WTC11 (cell line): ENCODE data around the gene MRPL52. TPM values are rescaled to one million over a fixed set of nuclear protein-coding genes. Genes with fewer than 3 reads are reported as not detected.

Source experiments
- ATAC-seq: fragments of 200-7000 bp; cut with Tn5 transposase; 2 replicates; pipeline ENCODE4 v1.10.0; 2021; ENCODE audit warnings: mild to moderate bottlenecking, moderate library complexity
- CTCF ChIA-PET: fragments of 300-600 bp; sonication (Branson Sonifier 250); formaldehyde crosslinking; loops from one replicate; lab custom pipeline; 2021; ENCODE audit warnings: antibody characterized with exemption; lab: Charles Lee
- POLR2A ChIA-PET: fragments of 350-600 bp; sonication (Branson Sonifier 250); formaldehyde crosslinking; loops from one replicate; lab custom pipeline; 2021; ENCODE audit warnings: antibody characterized with exemption; lab: Charles Lee
- DNase-seq: peaks from one replicate; pipeline ENCODE4 v3.0.0; 2021; ENCODE audit warnings: low spot score
- H3K27ac Mint-ChIP-seq: 2 replicates; pipeline ENCODE4 v1.8.0; 2021; ENCODE audit warnings: mixed read lengths
- H3K27me3 Mint-ChIP-seq: 2 replicates; pipeline ENCODE4 v1.8.0; 2021; ENCODE audit warnings: low read depth, mild to moderate bottlenecking, moderate library complexity, mixed read lengths
- H3K36me3 Mint-ChIP-seq: 2 replicates; pipeline ENCODE4 v1.8.0; 2021; ENCODE audit warnings: mixed read lengths
- H3K4me1 Mint-ChIP-seq: 2 replicates; pipeline ENCODE4 v1.8.0; 2022; ENCODE audit warnings: mixed read lengths
- H3K4me3 Mint-ChIP-seq: 2 replicates; pipeline ENCODE4 v1.8.0; 2021; ENCODE audit warnings: mild to moderate bottlenecking, moderate library complexity, mixed read lengths
- H3K9me3 Mint-ChIP-seq: 2 replicates; pipeline ENCODE4 v1.8.0; 2021; ENCODE audit warnings: mixed read lengths
- ATF3 ChIP-seq: sonication (generic); formaldehyde crosslinking; conservative IDR thresholded peaks from 2 replicates; pipeline ENCODE4 v1.8.1; 2022; ENCODE audit warnings: mild to moderate bottlenecking, missing genetic modification reagents
- CBFB ChIP-seq: sonication (generic); formaldehyde crosslinking; IDR thresholded peaks from 2 replicates; pipeline ENCODE4 v1.8.1; 2022; ENCODE audit warnings: mild to moderate bottlenecking, low read depth, missing genetic modification reagents
- CDX4 ChIP-seq: fragments of 250-450 bp; sonication (Bioruptor Pico); IDR thresholded peaks from 2 replicates; pipeline ENCODE4 v1.9.0; 2021; ENCODE audit warnings: moderate library complexity, mild to moderate bottlenecking, inconsistent platforms, borderline replicate concordance
- CREM ChIP-seq: sonication (generic); formaldehyde crosslinking; IDR thresholded peaks from 2 replicates; pipeline ENCODE4 v1.8.1; 2022; ENCODE audit warnings: mild to moderate bottlenecking, missing genetic modification reagents, moderate library complexity
- ELF4 ChIP-seq: sonication (generic); formaldehyde crosslinking; IDR thresholded peaks from 2 replicates; pipeline ENCODE4 v1.8.1; 2022; ENCODE audit warnings: low read depth, mild to moderate bottlenecking, moderate library complexity, missing genetic modification reagents
- EMX1 ChIP-seq: fragments of 250-450 bp; sonication (Bioruptor Pico); IDR thresholded peaks from 2 replicates; pipeline ENCODE4 v1.8.0; 2021; ENCODE audit warnings: mild to moderate bottlenecking
- HMGXB4 ChIP-seq: sonication (generic); formaldehyde crosslinking; IDR thresholded peaks from 2 replicates; pipeline ENCODE4 v1.8.1; 2023; ENCODE audit warnings: mild to moderate bottlenecking, moderate library complexity, missing genetic modification reagents
- JAZF1 ChIP-seq: fragments of 250-450 bp; sonication (Bioruptor Pico); IDR thresholded peaks from 2 replicates; pipeline ENCODE4 v1.9.0; 2021; ENCODE audit warnings: moderate library complexity, mild to moderate bottlenecking, inconsistent platforms
- NR3C1 ChIP-seq: sonication (generic); formaldehyde crosslinking; conservative IDR thresholded peaks from 2 replicates; pipeline ENCODE4 v1.8.1; 2023; ENCODE audit warnings: low read depth, mild to moderate bottlenecking, missing genetic modification reagents
- OVOL2 ChIP-seq: fragments of 250-450 bp; sonication (Bioruptor Pico); IDR thresholded peaks from 2 replicates; pipeline ENCODE4 v1.9.0; 2021; ENCODE audit warnings: mild to moderate bottlenecking, borderline replicate concordance
- RELA ChIP-seq: sonication (generic); formaldehyde crosslinking; IDR thresholded peaks from 2 replicates; pipeline ENCODE4 v1.8.1; 2022; ENCODE audit warnings: missing genetic modification reagents, mild to moderate bottlenecking, borderline replicate concordance
- USF2 ChIP-seq: sonication (generic); formaldehyde crosslinking; IDR thresholded peaks from 2 replicates; pipeline ENCODE4 v1.8.1; 2023; ENCODE audit warnings: mild to moderate bottlenecking, missing genetic modification reagents, moderate library complexity
- ZNF121 ChIP-seq: sonication (generic); formaldehyde crosslinking; IDR thresholded peaks from 2 replicates; pipeline ENCODE4 v1.8.0; 2023; ENCODE audit warnings: missing genetic modification reagents
- ZNF263 ChIP-seq: sonication (generic); formaldehyde crosslinking; IDR thresholded peaks from 2 replicates; pipeline ENCODE4 v1.8.1; 2022; ENCODE audit warnings: low read depth, mild to moderate bottlenecking, moderate library complexity, missing genetic modification reagents
- ZNF281 ChIP-seq: sonication (generic); formaldehyde crosslinking; IDR thresholded peaks from 2 replicates; pipeline ENCODE4 v1.8.0; 2023; ENCODE audit warnings: mild to moderate bottlenecking, missing genetic modification reagents
- ZNF416 ChIP-seq: fragments of 250-450 bp; sonication (Bioruptor Pico); IDR thresholded peaks from 2 replicates; pipeline ENCODE4 v1.9.0; 2021; ENCODE audit warnings: mild to moderate bottlenecking, inconsistent platforms
- ZNF423 ChIP-seq: fragments of 250-450 bp; sonication (Bioruptor Pico); IDR thresholded peaks from 2 replicates; pipeline ENCODE4 v2.1.2; 2022; ENCODE audit warnings: mild to moderate bottlenecking, moderate library complexity
- total RNA-seq: library from RNA; stranded (reverse); gene quantifications from 3 replicates; pipeline ENCODE4 v1.2.3, GENCODE V29; 2021

MRPL52 gene
- total RNA-seq, 1 experiment from 2014 or later = 170 TPM

- ChIA-PET POLR2A (no interaction called here), CTCF (interaction anchor here (0.6 to 3.3 kb wide), 3 partner anchors 14 to 44 kb away, joined by 3 to 23 read pairs (median 3); no protein-coding TSS in a partner anchor)
- no peaks in the 10 kb centered on the region for H3K27me3 Mint-ChIP-seq
- no peaks in the 10 kb centered on the region for H3K9me3 Mint-ChIP-seq
- DNase-seq (no peak), ATAC-seq (no peak)
- no peaks in the 10 kb centered on the region for H3K36me3 Mint-ChIP-seq
- H3K4me1 Mint-ChIP-seq = peaks cover 17% of the 10 kb centered on the region
- H3K4me3 Mint-ChIP-seq = no peak overlapping the region
- no peak overlapping the region for H3K27ac Mint-ChIP-seq
- TF ChIP-seq ZNF263 (CRISPR knock-in tag) (no peak), ATF3 (CRISPR knock-in tag) (no peak), NR3C1 (no peak), HMGXB4 (CRISPR knock-in tag) (no peak), EMX1 (no peak), USF2 (no peak), ZNF423 (CRISPR knock-in tag) (no peak), RELA (CRISPR knock-in tag) (no peak), ZNF416 (CRISPR knock-in tag) (no peak), CBFB (no peak), ZNF281 (CRISPR knock-in tag) (no peak), CDX4 (CRISPR knock-in tag) (no peak), ELF4 (CRISPR knock-in tag) (no peak), OVOL2 (no peak), JAZF1 (CRISPR knock-in tag) (no peak), ZNF121 (no peak)
Measured at GRCh38 chr14:22866874-22867273, 37.2 kb downstream of the MRPL52 start.

- ChIA-PET POLR2A (interaction anchor here (0.5 to 4.1 kb wide), 6 partner anchors 10 to 48 kb away, joined by 3 to 32 read pairs (median 4); partner anchors contain the start of gene REM2), CTCF (interaction anchor here (0.8 to 3.8 kb wide), 19 partner anchors 8 to 300 kb away, joined by 3 to 57 read pairs (median 7); partner anchors contain the start of genes PRMT5 and REM2)
- peaks cover 7% of the 10 kb centered on the region for H3K36me3 Mint-ChIP-seq
- DNase-seq (no peak), ATAC-seq (no peak)
- peaks cover 18% of the 10 kb centered on the region for H3K4me1 Mint-ChIP-seq
- no peaks in the 10 kb centered on the region for H3K27me3 Mint-ChIP-seq
- H3K27ac Mint-ChIP-seq = peak overlapping the region; percentile 99
- TF ChIP-seq ZNF263 (CRISPR knock-in tag) = no peak
- TF ChIP-seq CREM (CRISPR knock-in tag) = 0 out of 2 replicates have a peak, but pooled peaks have one; percentile 7
- H3K9me3 Mint-ChIP-seq = no peaks in the 10 kb centered on the region
- H3K4me3 Mint-ChIP-seq = peak overlapping the region; percentile 83
Measured at GRCh38 chr14:22870811-22871223, 41.1 kb downstream of the MRPL52 start.
